Mucosa of descending colon (tissue), 3 donors: ENCODE measurements around the gene SAMD15. TPM values are rescaled to one million over a fixed set of nuclear protein-coding genes. Genes with fewer than 3 reads are reported as not detected.
A peak's percentile ranks its signal among the peaks of the same experiment; 100 is the strongest.

Experiments used
- ATAC-seq: fragments of 200-7000 bp; cut with Tn5 transposase; one replicate; pipeline ENCODE4 v1.9.1; 2020; ENCODE audit warnings: mild to moderate bottlenecking, moderate library complexity
- DNase-seq, 3 donors: peaks; one replicate each; pipeline ENCODE4 v3.0.0-alpha.2; 2020
- H3K36me3 ChIP-seq: fragments of 200-600 bp; one replicate; pipeline ENCODE4 v1.8.0; 2021; ENCODE audit warnings: low read depth, mild to moderate bottlenecking
- H3K4me1 ChIP-seq: fragments of 200-600 bp; one replicate; pipeline ENCODE4 v1.8.0; 2021; ENCODE audit warnings: low read depth, mild to moderate bottlenecking
- H3K4me3 ChIP-seq: fragments of 200-600 bp; one replicate; pipeline ENCODE4 v1.8.0; 2021; ENCODE audit warnings: mild to moderate bottlenecking
- H3K9me3 ChIP-seq: fragments of 200-600 bp; one replicate; pipeline ENCODE4 v1.8.0; 2021; ENCODE audit warnings: mild to moderate bottlenecking
- CTCF ChIP-seq: fragments of 200-600 bp; IDR thresholded peaks from one replicate; pipeline ENCODE4 v1.8.0; 2022; ENCODE audit warnings: antibody characterized with exemption, mild to moderate bottlenecking
- intact Hi-C, 2 donors: fragments of 100-400 bp; cut with DNase I in 1 of 2; cut with micrococcal nuclease in 1 of 2; formaldehyde crosslinking; loops; one replicate each; pipeline versions ENCODE4 v1.11.0 to v1.11.1; 2022; cut with DNase I, micrococcal nuclease
- total RNA-seq, 3 donors: library from RNA; stranded (reverse); fragmentation: NEBNext Ultra II Directional in 2 of 3; extraction: Animal tissue kit (Norgen Biotek cat#: 25700) in 2 of 3; gene quantifications; one replicate each; pipeline versions ENCODE4 v1.2.1 to v1.2.4, GENCODE V29; 2021 to 2023
- donor health status: DM: no; HTN: no; CAD: no; lungs with moderate emphysema.
- donor health status: DM: no; HTN: no; CAD: no.
- donor health status: DM: no; HTN: yes; CAD: no.

SAMD15 gene
- total RNA-seq, 3 donors from 2014 or later, result 0.29 to 0.66 (median 0.43) TPM

- ATAC-seq, result no peak
- TF ChIP-seq CTCF, result no peak
- intact Hi-C loops, result no loop called here
- H3K4me3 ChIP-seq, result no peak overlapping the region
- H3K9me3 ChIP-seq, result no peaks in the 10 kb centered on the region
- no peak for DNase-seq
- no peaks in the 10 kb centered on the region for H3K4me1 ChIP-seq
- no peaks in the 10 kb centered on the region for H3K36me3 ChIP-seq
Measured at GRCh38 chr14:77364146-77364545, 13.0 kb upstream of the SAMD15 start.

- intact Hi-C loops, result no loop called here
- Histone ChIP-seq H3K4me3 (no peak overlapping the region), H3K4me1 (no peaks in the 10 kb centered on the region), H3K9me3 (no peaks in the 10 kb centered on the region), H3K36me3 (no peaks in the 10 kb centered on the region)
- no peak for TF ChIP-seq CTCF
- DNase-seq (no peak), ATAC-seq (no peak)
Measured at GRCh38 chr14:77369285-77369684, 7.9 kb upstream of the SAMD15 start.

DNA sequence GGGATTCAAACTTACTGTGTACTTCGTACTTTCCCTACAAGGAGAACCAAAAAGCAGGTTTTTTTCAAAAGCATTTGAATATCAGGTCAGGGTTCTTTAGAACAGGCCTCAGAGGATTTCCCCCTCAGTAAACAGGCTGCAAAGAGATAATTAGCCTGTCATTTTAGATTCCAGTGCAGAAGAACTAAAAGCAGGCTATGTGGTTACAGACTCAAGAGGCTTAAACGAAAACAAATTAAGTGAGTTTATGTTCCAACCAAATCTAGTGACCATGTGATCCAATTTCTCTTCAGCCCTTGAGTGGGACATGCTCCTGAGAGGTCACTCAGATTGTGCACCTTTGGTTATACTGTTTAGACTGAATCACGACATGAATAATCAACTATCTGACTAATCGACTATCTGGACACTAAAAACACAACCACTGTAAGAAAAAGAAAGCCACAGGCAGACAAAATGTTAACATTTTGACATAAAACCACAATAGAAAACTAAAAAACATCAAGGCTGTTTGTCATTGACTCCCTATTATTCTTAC, 4.8 kb upstream of the SAMD15 start:
- Histone ChIP-seq H3K4me1 (peaks cover 7% of the 10 kb centered on the region), H3K9me3 (no peaks in the 10 kb centered on the region), H3K4me3 (no peak overlapping the region), H3K36me3 (no peaks in the 10 kb centered on the region)
- DNase-seq (no peak), ATAC-seq (no peak)
- no peak for TF ChIP-seq CTCF
- intact Hi-C loops, result no loop called here

DNA sequence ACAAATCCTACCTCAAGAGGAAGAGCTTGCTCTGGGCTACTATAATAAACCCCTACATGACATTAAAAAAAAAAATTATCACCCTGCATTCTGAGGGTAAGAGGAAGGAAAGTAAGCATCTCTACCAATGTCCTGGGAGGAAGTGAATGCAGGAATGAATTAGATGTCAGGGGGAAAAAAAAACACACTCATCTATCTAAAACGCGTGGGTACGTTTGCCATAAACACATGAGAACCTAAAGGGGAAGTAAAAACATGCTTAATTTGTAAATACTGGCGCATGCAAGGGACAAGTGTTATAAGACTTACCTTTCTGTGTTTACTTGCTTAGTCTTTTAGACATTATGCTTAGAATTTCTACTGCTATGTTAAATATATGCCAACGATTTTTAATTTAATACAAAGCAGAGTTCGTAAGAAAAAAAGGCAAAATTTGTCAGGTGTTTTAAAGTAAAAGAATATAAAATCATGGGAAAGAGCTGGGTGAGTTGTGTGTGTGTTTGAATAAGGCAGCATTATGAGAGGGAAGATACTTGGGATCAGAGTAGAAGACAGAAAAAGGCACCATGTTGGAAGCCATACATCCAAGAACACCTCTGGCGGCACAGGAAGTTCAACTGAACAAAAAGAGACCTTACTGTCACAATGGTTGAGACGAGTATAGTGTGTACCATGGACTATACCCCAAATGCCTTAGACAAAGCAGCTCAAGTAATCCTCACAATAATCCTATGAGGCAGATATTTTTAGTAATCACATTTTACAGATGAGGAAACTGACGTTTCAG, 1.8 kb upstream of the SAMD15 start:
- Histone ChIP-seq H3K36me3 (no peaks in the 10 kb centered on the region), H3K4me1 (peaks cover 7% of the 10 kb centered on the region), H3K4me3 (no peak overlapping the region), H3K9me3 (no peaks in the 10 kb centered on the region)
- no peak for TF ChIP-seq CTCF
- DNase-seq (no peak), ATAC-seq (no peak)
- intact Hi-C loops, result no loop called here

- ATAC-seq (peak; percentile 56), DNase-seq (peak; percentile 40 to 64 (median 53))
- intact Hi-C loops, result no loop called here
- Histone ChIP-seq H3K4me1 (peaks cover 7% of the 10 kb centered on the region), H3K4me3 (peak overlapping the region; percentile 75), H3K9me3 (no peaks in the 10 kb centered on the region), H3K36me3 (no peaks in the 10 kb centered on the region)
- TF ChIP-seq CTCF, result no peak
Measured at GRCh38 chr14:77375973-77376770, 1.0 kb upstream of the SAMD15 start.
